GM12873 (cell line): ENCODE data around the gene TMEM250.

ENCODE experiments used
- CTCF ChIP-seq: IDR thresholded peaks from 2 replicates; pipeline ENCODE4 v1.5.1; 2012; ENCODE audit warnings: low read depth, mild to moderate bottlenecking, moderate library complexity, low read length, control low read depth; ENCODE audit not compliant: insufficient read depth; ENCODE audit errors: missing control alignments

TMEM250 gene

GRCh38 chr9:136156209-136157120 is 37.8 kb upstream of the TMEM250 start:
- no peak for TF ChIP-seq CTCF

- no peak for TF ChIP-seq CTCF
Observed at GRCh38 chr9:136155576-136155975, 36.9 kb upstream of the TMEM250 start.

- TF ChIP-seq CTCF: no peak
Observed at GRCh38 chr9:136154943-136155342, 36.3 kb upstream of the TMEM250 start.

GRCh38 chr9:136153381-136154065 is 34.8 kb upstream of the TMEM250 start:
- TF ChIP-seq CTCF: no peak

- no peak for TF ChIP-seq CTCF
Observed at GRCh38 chr9:136152931-136153330, 34.3 kb upstream of the TMEM250 start.

- no peak for TF ChIP-seq CTCF
Observed at GRCh38 chr9:136152543-136152866, 33.8 kb upstream of the TMEM250 start.

- no peak for TF ChIP-seq CTCF
Observed at GRCh38 chr9:136151848-136152542, 33.3 kb upstream of the TMEM250 start.
